MM.1S (cell line): ENCODE data around the gene ABHD11.

Source experiments
- CTCF ChIP-seq: fragments of 300-600 bp; sonication (generic); IDR thresholded peaks from 2 replicates; pipeline ENCODE4 v1.5.1; 2016; ENCODE audit warnings: antibody characterized with exemption, low read length, mixed read lengths
- EZH2phosphoT487 ChIP-seq: fragments of 300-600 bp; sonication (generic); IDR thresholded peaks from 2 replicates; pipeline ENCODE4 v1.6.1; 2018; ENCODE audit warnings: antibody characterized with exemption, low read length

GRCh38 chr7:73727952-73728351, 10.7 kb downstream of the ABHD11 start:
- TF ChIP-seq CTCF: no peak
- no peak for TF ChIP-seq EZH2phosphoT487
